Stomach (tissue), 4 donors: Measurements from ENCODE around the gene CENPP.

Experiments
- POLR2A ChIP-seq, 4 donors: fragments of 450-650 bp; IDR thresholded peaks; one replicate each; pipeline ENCODE4 v1.6.1; 2016; ENCODE audit warnings: antibody characterized with exemption in 4 of 4, control low read depth in 2 of 4, mild to moderate bottlenecking in 1 of 4, moderate library complexity in 1 of 4
- POLR2AphosphoS5 ChIP-seq, 3 donors: sonication (generic); formaldehyde crosslinking; IDR thresholded peaks; one replicate each; pipeline ENCODE4 v1.6.1; 2016; ENCODE audit warnings: antibody characterized with exemption in 3 of 3
- TF ChIP-seq, protein P1 (sequence below), 7 experiments: fragments of 450-650 bp in 4 of 7; fragments of 200-600 bp in 3 of 7; sonication (generic) in 3 of 7; IDR thresholded peaks; one replicate each; pipeline ENCODE4 v1.5.1; 2016 to 2019; ENCODE audit warnings: antibody characterized with exemption in 7 of 7, control low read depth in 2 of 7, mild to moderate bottlenecking in 1 of 7

DNA sequence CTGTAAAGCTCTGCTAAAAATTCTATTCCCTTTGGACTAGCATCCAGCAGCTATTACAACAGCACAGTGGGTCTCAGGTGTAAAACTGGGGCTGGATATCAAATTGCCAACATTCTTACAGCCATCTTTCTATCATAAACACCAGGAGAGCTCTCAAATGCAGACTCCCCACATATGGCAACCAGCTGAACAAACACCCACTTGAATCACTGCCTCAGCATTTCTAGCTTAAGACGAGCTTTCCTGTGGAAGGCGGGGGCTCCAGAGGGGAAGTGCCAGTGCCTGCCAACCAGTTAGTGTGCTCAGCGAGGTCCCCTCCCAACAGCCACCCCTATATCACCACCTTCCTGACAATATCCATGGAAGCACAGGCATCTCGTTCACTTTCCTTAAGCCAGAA lies 282.0 kb downstream of the CENPP start:
- TF ChIP-seq, protein P1, sequence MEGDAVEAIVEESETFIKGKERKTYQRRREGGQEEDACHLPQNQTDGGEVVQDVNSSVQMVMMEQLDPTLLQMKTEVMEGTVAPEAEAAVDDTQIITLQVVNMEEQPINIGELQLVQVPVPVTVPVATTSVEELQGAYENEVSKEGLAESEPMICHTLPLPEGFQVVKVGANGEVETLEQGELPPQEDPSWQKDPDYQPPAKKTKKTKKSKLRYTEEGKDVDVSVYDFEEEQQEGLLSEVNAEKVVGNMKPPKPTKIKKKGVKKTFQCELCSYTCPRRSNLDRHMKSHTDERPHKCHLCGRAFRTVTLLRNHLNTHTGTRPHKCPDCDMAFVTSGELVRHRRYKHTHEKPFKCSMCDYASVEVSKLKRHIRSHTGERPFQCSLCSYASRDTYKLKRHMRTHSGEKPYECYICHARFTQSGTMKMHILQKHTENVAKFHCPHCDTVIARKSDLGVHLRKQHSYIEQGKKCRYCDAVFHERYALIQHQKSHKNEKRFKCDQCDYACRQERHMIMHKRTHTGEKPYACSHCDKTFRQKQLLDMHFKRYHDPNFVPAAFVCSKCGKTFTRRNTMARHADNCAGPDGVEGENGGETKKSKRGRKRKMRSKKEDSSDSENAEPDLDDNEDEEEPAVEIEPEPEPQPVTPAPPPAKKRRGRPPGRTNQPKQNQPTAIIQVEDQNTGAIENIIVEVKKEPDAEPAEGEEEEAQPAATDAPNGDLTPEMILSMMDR (IDR thresholded peaks at IDR 0.05) = no peak
- TF ChIP-seq POLR2AphosphoS5 (IDR thresholded peaks at IDR 0.05) (no peak), POLR2A (IDR thresholded peaks at IDR 0.05) (no peak)
